Activated CD8-positive, alpha-beta memory T cell treated with anti-CD3 and anti-CD28 coated beads for 1 hour (primary cell): ENCODE measurements around the gene PIK3R5.

Experiments used
- DNase-seq, 2 donors: peaks; one replicate each; pipeline ENCODE4 v3.0.0-alpha.2; 2020; ENCODE audit warnings: low read depth in 1 of 2; ENCODE audit errors: extremely low read depth in 1 of 2

The PIK3R5 gene

GRCh38 chr17:8955021-8955959, 10.2 kb downstream of the PIK3R5 start:
- no peak for DNase-seq

- peak; percentile 52 to 60 for DNase-seq
These were observed 11.2 kb downstream of the PIK3R5 start for GRCh38 chr17:8954339-8954738.

GRCh38 chr17:8953156-8953885, 12.2 kb downstream of the PIK3R5 start:
- DNase-seq = no peak

- no peak for DNase-seq
These were observed 13.3 kb downstream of the PIK3R5 start for GRCh38 chr17:8952191-8952590.

- DNase-seq = no peak
These were observed 14.3 kb downstream of the PIK3R5 start for GRCh38 chr17:8951206-8951605.

- no peak for DNase-seq
These were observed 16.3 kb downstream of the PIK3R5 start for GRCh38 chr17:8949061-8949661.

- DNase-seq = no peak
These were observed 17.0 kb downstream of the PIK3R5 start for GRCh38 chr17:8948462-8948861.

GRCh38 chr17:8947201-8947600, 18.3 kb downstream of the PIK3R5 start:
- DNase-seq = no peak

- no peak for DNase-seq
These were observed 19.0 kb downstream of the PIK3R5 start for GRCh38 chr17:8946476-8946875.

GRCh38 chr17:8946071-8946470, 19.4 kb downstream of the PIK3R5 start:
- DNase-seq = no peak

- no peak for DNase-seq
These were observed 20.8 kb downstream of the PIK3R5 start for GRCh38 chr17:8944748-8945147.

- DNase-seq = no peak
These were observed 21.4 kb downstream of the PIK3R5 start for GRCh38 chr17:8944083-8944482.

- DNase-seq = peak in 1 of 2 donors; percentile 46
These were observed 23.4 kb downstream of the PIK3R5 start for GRCh38 chr17:8941980-8942622.

GRCh38 chr17:8941520-8941919, 24.0 kb downstream of the PIK3R5 start:
- no peak for DNase-seq

- DNase-seq = no peak
These were observed 24.5 kb downstream of the PIK3R5 start for GRCh38 chr17:8940866-8941471.

GRCh38 chr17:8939496-8940334, 25.8 kb downstream of the PIK3R5 start:
- no peak for DNase-seq

- DNase-seq = no peak
These were observed 26.6 kb downstream of the PIK3R5 start for GRCh38 chr17:8938933-8939332.

GRCh38 chr17:8935191-8935590, 30.3 kb downstream of the PIK3R5 start:
- DNase-seq = peak; percentile 25 to 40

- no peak for DNase-seq
These were observed 31.2 kb downstream of the PIK3R5 start for GRCh38 chr17:8934346-8934745.

GRCh38 chr17:8930649-8931048, 34.9 kb downstream of the PIK3R5 start:
- DNase-seq = no peak
